Activated naive CD4-positive, alpha-beta T cell treated with anti-CD3 and anti-CD28 coated beads, Interleukin-2, amount 50 U/mL, for 16 hours (primary cell): Measurements from ENCODE around the gene LMCD1.

Experiments used
- DNase-seq: peaks from one replicate; pipeline ENCODE4 v3.0.0-alpha.2; 2020

The LMCD1 gene

DNA sequence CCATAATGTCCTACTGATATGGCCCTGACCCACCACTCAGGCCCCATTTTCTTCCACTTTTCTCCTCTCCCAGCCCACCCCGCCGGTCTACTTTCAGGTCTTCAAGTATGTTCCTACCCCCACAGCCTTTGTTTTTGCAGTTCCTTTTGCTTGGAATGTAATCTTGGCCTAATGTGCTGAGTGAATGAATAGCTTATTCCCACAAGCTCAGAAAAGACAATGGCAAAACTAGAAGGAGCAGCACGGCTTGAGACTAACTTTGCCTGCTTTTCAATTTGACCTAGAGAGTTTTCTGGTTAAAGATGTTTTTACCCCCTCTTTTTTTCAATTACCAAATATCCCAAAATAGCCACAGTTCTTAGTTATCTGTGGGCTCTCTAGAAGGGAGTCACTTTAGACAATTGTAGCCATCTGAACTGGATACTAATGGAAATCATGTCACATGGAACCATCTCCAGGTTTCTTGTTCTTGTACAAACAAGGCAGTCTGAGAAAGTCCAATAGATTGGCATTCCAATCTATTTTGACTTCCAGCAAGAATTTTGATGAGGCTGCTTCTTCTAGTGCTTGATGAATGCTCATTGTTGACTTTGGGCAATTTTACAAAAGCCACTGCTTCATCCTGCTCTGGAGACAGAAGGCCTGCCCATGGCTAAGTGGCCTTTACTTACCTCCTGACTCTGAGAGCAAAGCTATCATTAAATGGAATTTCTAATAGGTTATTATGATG, 16.3 kb upstream of the LMCD1 start:
- DNase-seq = no peak

DNA sequence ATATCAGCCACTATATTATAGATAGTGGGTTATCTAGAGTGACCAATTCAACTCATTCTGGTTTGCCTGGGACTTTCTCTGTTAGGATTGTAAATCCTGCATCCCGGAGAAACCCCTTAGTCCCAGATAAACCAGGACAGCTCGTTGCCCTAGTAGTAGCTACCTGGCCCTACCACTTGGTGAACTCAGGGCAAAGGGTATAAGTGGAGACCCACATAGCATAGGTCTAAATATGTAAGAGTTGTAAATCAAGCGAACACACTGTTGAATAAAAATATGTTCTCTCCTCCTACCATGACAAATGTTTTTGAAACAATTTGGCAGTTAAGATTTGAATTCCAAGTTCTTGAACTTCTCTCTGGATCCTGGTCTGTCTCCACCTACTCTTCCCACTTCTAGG, 15.7 kb upstream of the LMCD1 start:
- no peak for DNase-seq

DNA sequence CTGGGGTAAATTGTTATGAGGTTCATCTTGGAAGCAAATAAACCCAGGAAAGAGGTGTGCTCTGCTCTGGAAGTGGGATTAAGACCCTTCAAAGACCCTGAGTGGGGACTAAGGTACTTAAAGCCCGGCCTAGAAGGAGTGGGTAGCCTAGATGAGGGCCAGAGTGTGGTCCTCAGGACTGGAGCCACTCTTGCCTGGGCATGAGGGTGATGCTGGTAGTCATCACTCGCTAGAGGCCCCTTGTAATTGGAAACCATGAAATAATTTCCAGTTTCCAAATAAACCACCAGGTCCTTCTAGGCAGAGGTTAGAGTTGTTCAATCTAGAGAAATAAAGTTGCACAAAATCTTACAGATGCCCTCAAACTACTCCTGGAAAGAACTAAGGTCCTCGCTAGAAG, 15.2 kb upstream of the LMCD1 start:
- DNase-seq = no peak

DNA sequence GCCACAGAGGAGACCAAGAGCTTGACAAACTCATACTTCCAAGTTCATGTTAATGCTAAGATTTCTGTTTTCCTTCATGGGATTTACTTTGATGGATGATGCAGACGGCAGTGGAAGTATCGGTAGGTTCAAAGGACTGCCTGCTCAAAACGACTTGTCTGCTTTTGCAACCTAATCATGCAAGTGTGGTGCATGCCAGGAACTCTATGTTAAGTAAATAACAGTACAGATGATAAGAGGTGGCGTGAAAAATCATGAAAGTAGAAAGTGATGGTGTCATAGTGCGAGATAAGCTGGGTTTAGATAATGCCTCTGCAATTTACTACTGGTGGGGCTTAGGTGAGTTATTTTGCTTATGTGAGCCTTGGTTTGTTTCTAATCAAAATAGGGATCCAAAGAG, 14.7 kb upstream of the LMCD1 start:
- no peak for DNase-seq

DNA sequence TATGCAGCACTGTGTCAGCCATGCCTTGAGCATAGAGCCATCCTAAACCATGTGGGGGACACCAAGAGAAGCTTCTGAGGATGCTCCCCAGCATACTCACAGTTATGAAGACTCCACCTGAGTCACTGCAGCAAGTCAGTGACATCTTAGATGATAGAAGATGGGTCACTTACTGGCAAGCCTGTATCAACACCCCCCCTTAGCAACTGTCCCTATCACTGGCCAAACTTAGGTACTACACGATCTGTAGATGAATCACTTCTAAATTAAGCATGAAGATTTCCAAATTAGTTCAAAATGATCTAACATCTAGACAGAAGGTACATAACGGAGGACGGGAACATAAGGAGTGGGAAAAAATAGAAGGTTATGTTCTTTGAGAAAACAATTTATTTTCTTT, 13.2 kb upstream of the LMCD1 start:
- no peak for DNase-seq

DNA sequence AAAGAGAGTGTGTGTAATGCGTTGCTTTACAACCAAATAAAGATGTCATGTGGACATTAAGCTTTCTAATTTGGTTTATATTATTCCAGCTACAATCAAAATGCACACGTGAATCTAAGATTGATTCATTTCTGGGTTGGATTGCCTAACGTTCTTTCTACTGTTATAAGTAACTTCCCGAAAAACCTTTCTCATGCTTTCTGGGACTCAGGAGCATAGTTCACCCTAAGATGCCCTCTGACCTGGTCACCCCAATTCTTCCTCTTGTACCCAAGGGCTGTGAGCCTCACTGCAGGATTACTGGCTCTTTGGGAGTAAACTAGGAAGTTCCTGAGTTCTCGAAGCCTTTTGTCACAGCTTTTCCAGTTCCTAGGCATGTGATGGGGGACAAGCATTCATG, 12.7 kb upstream of the LMCD1 start:
- no peak for DNase-seq

DNA sequence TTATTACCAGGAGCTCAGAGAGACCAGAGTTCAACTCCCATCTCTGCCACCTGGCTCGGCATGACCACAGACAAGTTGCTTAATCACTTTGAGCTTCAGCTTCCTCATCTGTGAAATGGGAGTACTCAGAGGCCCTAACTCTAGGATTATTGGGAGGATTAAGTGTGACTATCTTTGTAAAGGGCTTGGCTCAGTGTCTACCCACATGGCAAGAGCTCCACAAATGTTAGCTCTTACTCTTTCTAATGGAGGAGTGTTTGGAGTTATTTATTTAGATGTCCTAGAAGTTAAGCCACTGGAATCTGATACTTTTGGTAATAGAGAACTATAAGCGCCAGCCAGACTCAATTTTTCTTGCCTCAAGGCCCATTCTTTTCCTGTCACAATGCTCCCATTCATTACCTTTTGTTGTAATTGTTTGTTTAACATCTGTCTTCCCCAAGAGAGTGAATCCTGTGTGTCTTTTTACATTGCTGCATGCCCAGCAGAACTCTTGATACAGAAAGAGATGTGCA, 12.3 kb upstream of the LMCD1 start:
- DNase-seq = no peak

DNA sequence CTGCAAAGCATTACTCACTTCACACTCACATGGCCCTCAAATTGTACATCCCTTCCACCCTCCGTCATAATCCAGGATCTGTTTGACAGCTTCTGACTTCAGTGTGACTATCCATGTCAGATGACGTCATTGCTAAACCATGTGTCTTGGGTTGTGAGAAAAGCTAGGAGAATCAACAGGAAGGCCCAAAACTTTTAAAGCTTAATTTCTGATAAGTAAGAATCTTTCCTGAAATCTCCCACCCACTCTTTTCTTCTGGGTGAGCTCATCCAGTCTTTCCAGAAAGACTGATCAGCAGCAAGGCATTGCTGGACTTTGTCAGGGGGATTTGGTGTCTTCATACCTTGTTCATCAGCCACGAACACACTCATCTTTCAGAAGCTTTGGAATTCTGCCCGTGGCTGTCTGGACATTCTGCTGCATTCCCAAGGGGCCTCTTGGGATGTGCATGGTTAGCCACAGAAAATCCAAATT, 11.5 kb upstream of the LMCD1 start:
- no peak for DNase-seq

DNA sequence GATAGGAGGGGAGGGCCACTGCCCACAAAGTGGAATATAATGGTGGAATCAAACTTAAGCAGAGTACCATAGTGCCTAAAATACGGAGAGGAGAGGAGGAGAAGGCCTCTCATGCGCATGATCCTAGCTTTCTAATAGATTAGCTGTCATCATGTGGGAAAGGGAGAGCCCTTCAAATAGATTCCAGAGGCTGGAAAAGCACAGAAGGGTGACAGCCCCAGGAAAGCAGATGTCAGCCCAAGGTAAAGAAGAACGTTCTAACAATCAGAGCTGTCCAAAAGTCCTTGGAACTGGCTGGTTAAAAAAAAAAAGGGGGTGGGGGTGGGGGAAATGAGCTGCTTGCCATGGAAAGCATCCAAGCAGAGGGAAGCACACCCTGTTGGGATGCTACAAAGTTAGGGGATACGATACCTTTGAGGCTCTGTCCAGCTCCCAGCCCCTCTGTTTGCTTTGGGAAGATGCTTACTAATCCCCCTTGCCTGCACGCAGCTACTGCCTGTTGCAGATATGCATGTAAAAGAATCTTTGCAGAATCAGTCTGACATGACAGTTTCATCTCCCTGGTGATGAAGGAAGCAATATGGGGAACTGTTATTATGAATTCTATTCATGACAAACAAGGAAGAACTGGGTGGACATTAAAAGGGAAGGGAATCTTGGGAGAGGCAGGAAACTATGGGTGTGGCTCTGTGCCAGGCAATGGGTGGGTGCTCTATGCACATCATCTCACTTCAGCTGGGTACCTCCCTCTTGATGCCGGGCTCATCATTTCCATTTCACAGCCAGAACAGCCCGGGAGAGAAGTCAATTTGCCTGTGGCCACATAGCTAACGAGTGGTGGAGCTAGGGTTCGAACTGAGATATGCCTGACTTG, 10.1 kb upstream of the LMCD1 start:
- DNase-seq = no peak

DNA sequence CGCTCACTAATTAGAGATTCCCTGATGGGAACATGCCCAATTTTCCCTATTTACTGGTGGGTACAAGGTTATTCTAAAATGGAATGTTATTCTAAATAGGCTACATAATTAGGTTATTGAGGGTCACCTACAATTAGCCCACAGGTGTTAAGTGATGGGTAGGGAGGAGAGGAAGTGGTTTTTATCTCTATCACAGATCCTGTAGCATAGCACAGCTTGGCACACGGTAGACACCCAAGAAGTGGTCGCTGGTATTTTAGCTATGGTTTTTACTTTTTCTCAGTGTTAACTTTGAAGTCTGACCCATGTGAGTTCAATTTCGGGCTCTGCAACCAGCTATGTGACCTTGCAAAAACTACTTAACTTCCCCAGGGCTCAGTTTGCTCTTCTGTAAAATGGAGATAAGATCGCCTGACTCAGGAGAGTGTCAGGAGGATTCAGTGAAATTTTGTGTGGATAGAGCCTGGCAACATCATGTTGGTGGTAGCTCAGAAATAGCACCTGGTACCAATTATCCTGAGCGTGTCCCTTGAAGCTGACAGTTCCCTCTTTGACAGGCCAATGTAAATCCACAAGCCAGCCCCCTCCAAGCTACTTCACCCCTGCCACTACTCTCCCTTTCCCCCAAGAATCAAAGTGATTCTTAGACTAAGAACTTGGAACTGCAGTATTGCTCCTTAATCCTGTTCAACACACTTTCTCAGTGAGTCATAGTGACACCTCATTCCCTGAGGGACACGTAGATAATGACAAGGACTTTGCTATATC, 8.7 kb upstream of the LMCD1 start:
- DNase-seq = no peak

DNA sequence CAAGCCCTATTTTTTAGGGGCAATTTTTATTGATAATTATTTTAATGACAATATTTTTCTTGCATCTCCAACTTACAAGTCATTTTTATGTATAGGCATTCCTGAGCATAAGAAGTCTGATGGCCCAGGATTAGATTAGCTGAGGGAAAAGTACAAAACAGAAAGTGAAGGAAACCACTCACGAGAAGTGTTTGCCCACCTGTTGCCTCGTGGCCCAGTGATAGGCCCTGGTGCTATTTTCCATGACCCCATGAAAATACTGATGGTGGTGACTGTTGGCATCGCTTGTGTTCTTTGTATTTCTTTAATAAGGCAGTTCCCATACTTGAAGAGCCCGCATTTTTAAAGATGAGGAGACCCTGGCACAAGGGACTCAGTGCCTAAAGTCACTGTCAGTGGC, 7.9 kb upstream of the LMCD1 start:
- no peak for DNase-seq

DNA sequence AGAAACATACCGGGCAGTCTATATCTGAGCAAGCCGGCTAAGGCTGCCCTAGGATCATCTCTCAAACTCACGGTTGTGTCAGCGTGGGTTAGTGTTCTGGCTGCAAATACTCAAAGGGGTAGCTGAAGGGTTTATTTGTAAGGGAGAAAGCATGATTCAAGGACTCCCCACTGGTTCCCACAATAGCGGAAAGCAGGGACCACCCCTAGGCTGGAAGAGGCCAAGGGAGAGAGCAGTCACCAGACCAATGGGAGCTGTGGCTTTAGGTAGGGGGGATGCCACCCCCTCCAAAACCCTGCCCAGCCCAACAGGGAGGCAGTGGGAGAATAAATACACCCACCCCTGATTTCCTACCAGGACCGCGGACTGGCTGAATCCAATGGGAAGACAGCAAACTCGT, 7.3 kb upstream of the LMCD1 start:
- DNase-seq = no peak

DNA sequence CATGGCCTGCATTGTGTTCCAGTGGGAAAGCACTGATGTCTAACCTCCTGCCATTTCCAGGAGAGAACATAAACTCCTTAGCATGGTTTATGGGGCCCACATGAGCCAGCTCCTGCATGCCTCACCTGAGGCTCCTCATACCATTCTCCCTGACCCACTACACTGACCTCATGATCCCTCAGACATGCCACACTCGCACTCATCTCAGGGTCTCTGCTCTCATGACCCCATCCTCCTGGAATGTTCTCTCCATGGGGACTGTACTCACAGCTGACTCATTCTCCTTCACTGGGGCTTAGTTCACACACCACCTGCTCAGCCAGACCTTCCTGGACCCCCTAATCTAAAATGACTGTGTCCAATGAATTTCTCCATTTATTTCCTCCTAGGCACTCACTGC, 4.0 kb upstream of the LMCD1 start:
- no peak for DNase-seq

DNA sequence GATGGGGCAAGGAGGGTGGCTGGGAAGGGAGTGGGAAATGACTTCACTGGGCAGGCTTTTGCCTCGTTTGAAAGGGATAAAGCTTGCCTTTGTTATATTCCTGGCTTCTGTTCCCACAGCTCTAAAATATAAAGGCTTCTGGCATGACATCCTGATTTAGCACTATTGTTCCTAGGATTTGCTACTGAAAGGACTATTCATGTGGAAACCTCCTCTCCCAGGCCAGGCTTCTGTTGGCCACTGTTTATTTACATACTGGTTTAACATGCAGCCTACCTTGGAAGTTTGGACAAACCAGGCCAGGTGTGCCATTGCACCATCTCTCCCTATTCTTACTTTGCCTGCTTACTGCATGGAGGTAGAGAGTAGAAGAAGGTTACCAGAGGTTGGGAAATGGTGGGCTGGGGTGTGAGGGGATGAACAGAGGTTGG, 2.4 kb upstream of the LMCD1 start:
- DNase-seq = no peak

DNA sequence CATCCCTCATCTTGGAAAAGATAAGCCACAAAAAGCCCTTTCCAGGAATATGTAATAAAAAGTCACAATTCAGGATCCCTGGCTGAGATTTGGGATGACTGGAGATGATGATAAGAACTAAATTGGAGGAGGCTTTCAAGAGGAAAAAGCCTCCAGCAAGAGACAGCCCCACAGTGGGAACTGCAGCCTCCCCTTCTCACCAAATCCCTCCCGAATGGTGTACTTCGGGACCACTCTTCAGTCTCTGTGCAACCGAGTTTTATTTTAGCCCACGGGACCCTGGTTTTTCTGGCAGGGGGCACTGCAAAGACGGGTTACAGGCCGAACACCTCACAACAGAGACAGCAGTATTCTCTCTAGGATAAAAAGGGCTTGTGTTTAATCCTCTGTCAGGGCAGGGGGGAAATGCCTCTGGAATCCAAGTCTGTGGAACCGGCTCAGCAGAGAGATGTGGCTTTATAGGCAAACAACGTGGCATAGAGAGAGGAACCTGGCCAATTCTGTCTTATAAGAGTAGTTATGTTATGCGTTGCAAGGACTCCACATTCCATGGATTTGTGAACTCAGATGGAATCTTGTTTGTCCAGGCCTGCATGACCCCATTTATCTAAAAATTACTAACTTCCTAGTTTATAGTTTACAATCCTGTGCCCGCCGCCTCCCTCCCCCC, 1.2 kb upstream of the LMCD1 start:
- no peak for DNase-seq

DNA sequence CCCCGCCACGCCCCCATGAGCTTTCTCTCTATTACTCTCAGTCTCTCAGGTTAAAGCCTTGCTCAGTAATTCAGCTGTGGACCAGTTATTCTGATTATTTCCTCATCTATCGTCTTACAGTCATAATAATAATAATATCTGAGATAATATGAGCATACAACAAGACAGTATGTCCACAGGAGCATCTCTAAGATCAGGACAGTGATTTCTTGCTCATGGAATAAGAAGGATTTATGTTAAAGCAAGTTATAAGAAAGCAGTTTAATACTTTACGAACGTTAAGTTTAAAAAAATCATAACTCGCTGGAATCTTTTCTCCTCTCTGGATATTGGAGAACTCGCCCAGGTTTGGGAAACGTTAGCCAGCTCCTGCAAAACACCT, 643 bp upstream of the LMCD1 start:
- DNase-seq = no peak

DNA sequence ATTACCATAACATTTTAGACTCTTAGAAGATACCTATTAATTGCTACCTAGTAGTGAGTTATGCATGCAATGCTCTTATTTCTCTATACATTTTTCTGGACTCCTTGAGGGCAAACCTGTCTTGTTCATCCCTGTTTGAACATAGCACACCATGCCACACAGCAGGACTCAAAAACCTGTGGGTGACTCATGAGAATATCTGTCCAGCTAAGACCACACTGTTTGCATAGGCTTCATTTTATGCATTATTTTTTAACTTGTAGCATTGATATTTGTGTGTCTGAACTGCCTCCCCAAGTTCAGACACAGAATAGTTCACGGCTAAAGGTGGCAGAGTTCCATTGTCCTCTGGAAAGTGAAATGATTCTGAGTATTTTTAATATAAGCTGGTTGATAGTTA, 1.8 kb downstream of the LMCD1 start:
- no peak for DNase-seq

DNA sequence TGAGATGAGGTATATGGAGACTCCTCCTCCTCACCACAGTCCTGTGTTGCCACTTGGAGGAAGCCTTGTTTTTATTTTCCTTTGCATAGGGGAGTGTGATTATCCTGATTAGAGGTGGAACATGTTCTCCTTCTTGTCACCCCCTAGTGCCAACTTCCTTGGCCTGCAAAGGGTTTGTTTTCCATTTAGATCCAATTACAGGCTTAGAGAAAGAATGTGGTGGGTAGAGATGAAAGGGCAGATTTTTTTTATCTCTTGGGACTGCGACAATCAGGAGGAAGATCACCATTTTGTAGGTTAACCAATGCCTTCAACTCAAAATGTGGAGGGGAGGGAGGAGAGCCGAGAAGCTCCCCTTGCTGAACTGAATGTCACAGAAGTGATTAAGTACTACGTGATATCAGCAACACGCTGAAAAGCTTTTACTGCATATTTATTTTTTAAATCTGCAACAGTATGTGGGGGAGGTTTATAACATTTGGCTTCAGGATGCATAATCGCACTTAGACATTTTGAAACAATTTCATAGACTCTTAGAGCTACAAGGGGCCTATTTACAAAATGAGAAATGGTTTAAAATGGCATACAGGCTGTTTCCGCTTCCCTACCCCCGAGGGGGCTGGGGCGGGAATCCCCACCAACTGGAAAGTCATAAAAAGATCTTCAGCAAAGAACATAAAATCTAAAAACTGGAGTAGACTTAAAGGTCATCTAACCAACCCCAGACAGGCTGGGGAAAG, 2.4 kb downstream of the LMCD1 start:
- no peak for DNase-seq

DNA sequence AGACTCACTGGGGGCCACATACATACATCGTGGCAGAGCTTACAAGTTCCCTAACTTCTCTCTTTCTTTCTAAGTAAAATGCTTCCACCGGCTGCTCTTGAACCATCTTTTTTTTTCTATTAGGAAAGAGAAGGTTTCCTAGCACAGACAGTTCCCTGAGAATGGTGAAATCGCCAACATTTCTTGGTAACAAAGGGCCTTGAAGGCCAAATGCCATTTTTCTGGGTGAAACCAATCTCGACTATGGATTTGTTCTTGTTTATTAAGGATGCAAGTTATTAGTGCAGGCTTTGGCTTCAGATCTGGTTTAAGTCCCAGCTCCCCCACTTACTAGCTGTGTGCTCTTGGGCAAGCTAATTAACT, 3.0 kb downstream of the LMCD1 start:
- no peak for DNase-seq

DNA sequence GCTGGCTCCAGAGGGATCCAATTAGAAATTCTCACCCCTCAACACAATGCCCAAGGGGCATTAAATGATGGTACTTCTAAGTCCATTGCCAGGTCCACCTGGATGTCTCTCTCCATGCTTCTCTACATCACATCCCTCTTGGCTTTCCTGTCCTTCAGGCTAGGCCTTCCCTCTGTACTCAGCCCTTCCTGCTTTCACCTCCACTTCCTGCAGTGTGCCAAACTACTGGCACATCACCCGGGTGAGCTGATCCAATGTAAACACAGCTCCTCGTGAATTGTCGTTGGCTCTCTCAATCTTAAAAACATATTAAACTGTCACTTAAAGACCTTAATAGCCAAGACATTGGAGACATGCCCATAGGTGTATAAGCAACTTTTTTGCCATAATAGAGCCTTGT, 4.0 kb downstream of the LMCD1 start:
- DNase-seq = no peak

DNA sequence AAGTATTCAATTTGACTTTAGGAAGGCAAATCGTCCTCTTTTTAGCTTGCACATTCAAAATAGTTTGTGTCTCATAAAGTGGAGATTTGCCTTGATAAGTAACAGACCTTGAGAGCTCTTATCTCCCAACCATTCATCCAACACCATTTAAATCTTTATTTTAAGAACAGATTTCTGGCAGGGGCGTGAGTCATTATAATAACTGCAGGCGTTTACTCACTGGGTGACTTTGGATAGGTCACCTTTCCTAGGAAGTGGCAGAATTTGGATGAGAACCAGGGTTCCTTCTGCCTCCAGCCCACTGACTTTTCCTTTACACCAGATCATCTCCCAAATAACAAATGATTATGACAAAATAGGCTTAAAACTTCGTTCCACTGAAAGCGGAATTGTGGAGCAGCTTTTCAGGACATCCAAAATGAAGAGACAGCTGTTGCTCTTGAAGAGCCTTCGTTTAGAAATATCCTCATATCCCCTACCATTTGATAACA, 5.0 kb downstream of the LMCD1 start:
- DNase-seq = no peak

DNA sequence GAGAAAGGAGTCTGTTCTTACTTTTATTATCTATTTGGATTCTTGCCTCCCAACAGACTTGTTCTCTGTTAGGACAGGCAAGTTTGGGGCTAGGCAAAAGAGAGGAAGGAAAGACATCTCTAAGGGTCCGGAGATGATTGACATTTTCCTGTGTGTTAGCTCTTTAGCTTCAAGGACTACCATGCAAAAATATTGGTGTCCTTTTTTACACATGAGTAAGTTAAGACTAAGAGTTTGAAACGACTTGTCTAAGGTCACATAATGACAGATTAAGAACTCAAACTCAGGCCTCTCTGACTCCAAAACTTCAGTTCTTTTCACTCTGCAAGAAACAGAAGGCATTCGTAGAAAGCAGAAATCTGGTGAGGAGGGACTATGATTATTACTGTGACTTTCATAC, 5.9 kb downstream of the LMCD1 start:
- no peak for DNase-seq
